HEK293T (cell line): ENCODE results near the gene SNX8.

Experiments
- CTCF ChIA-PET: fragments of 350-600 bp; formaldehyde crosslinking; extraction: SDS; loops from one replicate; lab custom pipeline; 2021; ENCODE audit warnings: antibody characterized with exemption, inconsistent platforms; lab: Yijun Ruan, JAX
- POLR2A ChIA-PET: fragments of 350-600 bp; formaldehyde crosslinking; extraction: SDS; loops from one replicate; lab custom pipeline; 2020; ENCODE audit warnings: antibody characterized with exemption, inconsistent platforms; lab: Yijun Ruan, JAX
- DNase-seq: peaks from one replicate; pipeline ENCODE4 v3.0.0; 2012; ENCODE audit warnings: mixed read lengths; ENCODE audit errors: extremely low spot score
- ARNT ChIP-seq: fragments of 450-650 bp; IDR thresholded peaks from 2 replicates; pipeline ENCODE4 v1.6.1; 2017; ENCODE audit warnings: mild to moderate bottlenecking
- BHLHE40 ChIP-seq: fragments of 450-650 bp; IDR thresholded peaks from 2 replicates; pipeline ENCODE4 v1.6.1; 2016; ENCODE audit warnings: mild to moderate bottlenecking, moderate library complexity, borderline replicate concordance
- CTBP1 ChIP-seq: fragments of 450-650 bp; IDR thresholded peaks from 2 replicates; pipeline ENCODE4 v1.6.1; 2016; ENCODE audit warnings: borderline replicate concordance
- ELF4 ChIP-seq: fragments of 450-650 bp; IDR thresholded peaks from 2 replicates; pipeline ENCODE4 v1.6.1; 2017; ENCODE audit warnings: antibody characterized with exemption
- FOXA1 ChIP-seq: fragments of 450-650 bp; IDR thresholded peaks from 2 replicates; pipeline ENCODE4 v1.6.1; 2016; ENCODE audit warnings: mild to moderate bottlenecking
- FOXK2 ChIP-seq: fragments of 450-650 bp; IDR thresholded peaks from 2 replicates; pipeline ENCODE4 v1.6.1; 2016; ENCODE audit warnings: mild to moderate bottlenecking
- FOXM1 ChIP-seq: fragments of 450-650 bp; IDR thresholded peaks from 2 replicates; pipeline ENCODE4 v1.6.1; 2017; ENCODE audit warnings: mild to moderate bottlenecking, borderline replicate concordance
- HDGF ChIP-seq: fragments of 450-650 bp; IDR thresholded peaks from 2 replicates; pipeline ENCODE4 v1.6.1; 2017; ENCODE audit warnings: antibody characterized with exemption, borderline replicate concordance
- L3MBTL2 ChIP-seq: fragments of 450-650 bp; conservative IDR thresholded peaks from 2 replicates; pipeline ENCODE4 v1.6.1; 2016; ENCODE audit warnings: mild to moderate bottlenecking
- LEF1 ChIP-seq: fragments of 450-650 bp; IDR thresholded peaks from 2 replicates; pipeline ENCODE4 v1.6.1; 2017; ENCODE audit warnings: mild to moderate bottlenecking, borderline replicate concordance
- NFRKB ChIP-seq: fragments of 450-650 bp; IDR thresholded peaks from 2 replicates; pipeline ENCODE4 v1.6.1; 2016; ENCODE audit warnings: mild to moderate bottlenecking, moderate library complexity
- SP1 ChIP-seq: fragments of 450-650 bp; IDR thresholded peaks from 2 replicates; pipeline ENCODE4 v1.6.1; 2017
- SUZ12 ChIP-seq: fragments of 450-650 bp; IDR thresholded peaks from 2 replicates; pipeline ENCODE4 v1.6.1; 2016; ENCODE audit warnings: mild to moderate bottlenecking
- TARDBP ChIP-seq: fragments of 450-650 bp; IDR thresholded peaks from 2 replicates; pipeline ENCODE4 v1.6.1; 2016
- ZNF384 ChIP-seq: fragments of 450-650 bp; IDR thresholded peaks from 2 replicates; pipeline ENCODE4 v1.6.1; 2016
- TF ChIP-seq, protein P1 (sequence below): fragments of 450-650 bp; IDR thresholded peaks from 2 replicates; pipeline ENCODE4 v1.6.1; 2016

SNX8 gene

DNA sequence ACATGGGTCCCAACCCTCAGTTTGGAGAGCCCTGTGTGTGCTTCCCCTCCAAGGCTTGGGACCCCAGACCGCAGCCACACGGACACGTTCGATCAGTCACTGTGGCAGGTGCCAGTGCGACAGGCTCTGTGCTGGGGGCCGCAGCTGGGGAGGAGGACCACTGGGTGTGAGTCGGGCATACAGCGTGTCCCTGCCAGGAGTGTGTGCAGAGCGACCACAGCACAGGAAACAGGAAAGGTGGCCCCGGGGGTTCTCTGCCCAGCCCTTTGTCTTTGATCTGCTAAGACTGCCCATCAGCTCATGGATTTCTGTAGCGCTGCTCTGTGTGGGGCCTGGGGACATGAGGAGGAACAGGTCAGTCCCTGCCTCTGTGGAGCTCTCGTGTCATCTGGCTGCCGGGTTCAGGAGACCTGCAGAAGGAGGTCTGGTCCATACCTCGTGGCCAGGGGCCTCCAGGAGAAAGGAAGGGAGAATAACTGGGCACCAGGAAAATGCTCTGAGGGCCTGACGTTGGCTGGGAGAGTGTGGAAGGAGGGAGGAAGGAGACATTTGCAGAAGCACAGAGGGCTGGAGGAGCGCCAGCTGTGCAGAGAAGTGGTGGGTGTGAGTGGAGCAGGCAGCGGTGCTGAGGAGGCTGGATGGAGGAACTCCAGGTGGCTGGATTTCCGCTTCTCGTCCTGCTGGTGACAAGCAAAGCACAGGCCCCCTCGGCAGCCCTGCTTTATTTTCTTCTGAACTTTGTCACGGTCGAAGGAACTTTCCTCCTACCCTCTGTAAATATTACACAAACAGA is 68.2 kb downstream of the SNX8 start:
- DNase-seq: no peak
- POLR2A ChIA-PET: no interaction called here
- CTCF ChIA-PET: no interaction called here
- TF ChIP-seq SP1 (no peak), ZNF384 (no peak), NFRKB (no peak), FOXA1 (no peak), LEF1 (no peak), BHLHE40 (no peak), FOXK2 (no peak), ARNT (no peak), HDGF (no peak), FOXM1 (no peak), CTBP1 (no peak), L3MBTL2 (no peak), ELF4 (no peak), TARDBP (no peak), SUZ12 (no peak)
- TF ChIP-seq, protein P1, sequence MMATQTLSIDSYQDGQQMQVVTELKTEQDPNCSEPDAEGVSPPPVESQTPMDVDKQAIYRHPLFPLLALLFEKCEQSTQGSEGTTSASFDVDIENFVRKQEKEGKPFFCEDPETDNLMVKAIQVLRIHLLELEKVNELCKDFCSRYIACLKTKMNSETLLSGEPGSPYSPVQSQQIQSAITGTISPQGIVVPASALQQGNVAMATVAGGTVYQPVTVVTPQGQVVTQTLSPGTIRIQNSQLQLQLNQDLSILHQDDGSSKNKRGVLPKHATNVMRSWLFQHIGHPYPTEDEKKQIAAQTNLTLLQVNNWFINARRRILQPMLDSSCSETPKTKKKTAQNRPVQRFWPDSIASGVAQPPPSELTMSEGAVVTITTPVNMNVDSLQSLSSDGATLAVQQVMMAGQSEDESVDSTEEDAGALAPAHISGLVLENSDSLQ: no peak

DNA sequence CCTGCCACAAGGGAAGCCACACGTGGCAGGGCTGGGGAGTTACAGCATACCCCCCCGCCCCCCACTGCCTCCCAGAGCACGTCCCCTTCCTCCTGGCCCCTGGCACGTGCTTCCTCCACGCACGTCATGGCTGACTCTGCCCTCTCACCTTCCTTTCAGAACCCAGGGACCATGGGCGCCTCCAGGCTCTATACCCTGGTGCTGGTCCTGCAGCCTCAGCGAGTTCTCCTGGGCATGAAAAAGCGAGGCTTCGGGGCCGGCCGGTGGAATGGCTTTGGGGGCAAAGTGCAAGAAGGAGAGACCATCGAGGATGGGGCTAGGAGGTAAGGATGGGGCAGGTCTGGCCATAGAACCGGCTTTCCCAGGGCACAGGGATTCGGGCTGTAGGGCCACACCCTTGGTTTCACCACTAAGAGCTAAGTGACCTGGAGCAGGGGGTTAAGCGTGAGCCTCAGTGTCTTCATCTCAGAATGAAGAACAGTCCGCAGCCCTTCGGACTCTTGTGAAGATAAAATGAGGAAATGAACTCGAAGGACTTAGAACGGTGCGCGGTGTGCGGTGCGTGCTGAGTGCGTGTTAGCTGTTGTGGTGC is 69.7 kb downstream of the SNX8 start:
- ChIA-PET POLR2A (interaction anchor here (0.7 to 1.0 kb wide), 2 partner anchors 8 to 107 kb away, joined by 3 read pairs; no protein-coding TSS in a partner anchor), CTCF (interaction anchor here (0.6 to 1.0 kb wide), 2 partner anchors 104 to 653 kb away, joined by 3 read pairs; no protein-coding TSS in a partner anchor)
- no peak for DNase-seq
- TF ChIP-seq LEF1 (no peak), ZNF384 (no peak), BHLHE40 (no peak), FOXA1 (no peak), FOXM1 (no peak), NFRKB (no peak), SP1 (no peak), ARNT (no peak), ELF4 (no peak), TARDBP (no peak), HDGF (no peak), L3MBTL2 (no peak), FOXK2 (no peak), CTBP1 (no peak), SUZ12 (no peak)
- TF ChIP-seq, protein P1: no peak

DNA sequence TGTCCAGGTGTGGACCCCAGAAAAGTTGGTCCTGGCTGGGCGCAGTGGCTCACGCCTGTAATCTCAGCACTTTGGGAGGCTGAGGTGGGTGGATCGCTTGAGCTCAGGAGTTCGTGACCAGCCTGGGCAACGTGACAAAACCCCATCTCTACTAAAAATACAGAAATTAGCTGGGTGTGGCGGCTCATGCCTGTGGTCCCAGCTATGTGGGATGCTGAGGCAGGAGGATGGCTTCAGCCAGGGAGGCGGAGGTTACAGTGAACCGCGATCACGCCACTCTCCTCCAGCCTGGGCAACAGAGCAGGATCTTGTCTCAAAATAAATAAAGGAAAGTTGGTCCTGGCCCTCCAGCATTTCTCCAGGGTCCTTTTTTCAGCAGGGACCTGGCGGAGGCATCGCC is 70.8 kb downstream of the SNX8 start:
- no peak for TF ChIP-seq NFRKB
- ChIA-PET POLR2A (interaction anchor here (2.9 kb wide), 1 partner anchor 11 kb away, joined by 20 read pairs; the partner anchor contains the start of gene MAD1L1), CTCF (no interaction called here)
- DNase-seq: no peak

DNA sequence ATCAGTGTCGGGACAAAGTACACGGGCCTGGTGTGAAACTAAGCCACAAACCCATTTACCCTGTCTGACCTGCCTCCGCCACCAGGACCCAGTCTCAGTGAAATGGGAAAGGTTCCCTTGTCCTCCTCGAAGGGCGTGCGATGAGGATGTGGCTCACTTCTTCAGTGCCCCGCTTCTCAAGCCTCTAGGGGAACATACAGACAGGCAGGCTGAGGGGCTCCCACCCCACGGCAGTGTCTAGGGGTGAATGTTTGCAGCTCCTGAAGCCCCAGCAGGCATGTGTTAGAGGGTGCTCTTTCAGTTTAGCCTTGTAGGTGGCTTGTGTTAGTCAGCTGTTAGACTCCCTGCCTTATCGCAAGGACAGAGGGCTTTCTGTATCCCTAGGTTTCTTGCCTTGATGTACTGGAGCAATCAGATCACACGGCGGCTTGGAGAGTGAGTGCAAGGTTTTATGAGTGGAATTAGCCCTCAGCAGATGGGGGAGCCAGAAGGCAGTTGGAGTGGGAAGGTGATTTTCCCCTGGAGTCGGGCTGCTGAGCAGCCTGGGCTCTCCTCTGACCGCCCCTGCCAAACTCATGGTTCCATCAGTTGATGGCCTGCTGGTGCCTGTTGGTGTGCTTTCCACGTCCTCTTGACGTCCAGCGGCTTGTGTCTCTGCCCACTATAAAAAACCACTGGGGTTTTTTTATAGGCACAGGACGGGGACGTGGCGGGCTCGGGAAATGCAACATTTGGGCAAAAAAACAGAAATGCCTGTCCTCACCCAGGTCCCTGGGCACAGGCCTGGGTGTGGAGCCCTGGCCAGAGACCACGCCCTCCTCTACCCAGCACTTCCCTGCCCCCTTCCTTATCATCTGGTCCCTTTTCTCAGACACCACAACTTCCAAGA is 71.5 kb downstream of the SNX8 start:
- no peak for TF ChIP-seq HDGF
- TF ChIP-seq ZNF384: no peak
- no peak for TF ChIP-seq BHLHE40
- no peak for TF ChIP-seq SP1
- ChIA-PET CTCF (no interaction called here), POLR2A (interaction anchor here (0.9 to 2.9 kb wide), 11 partner anchors 7 to 117 kb away, joined by 3 to 20 read pairs (median 3); partner anchors contain the start of genes EIF3B and MAD1L1)
- DNase-seq: no peak

DNA sequence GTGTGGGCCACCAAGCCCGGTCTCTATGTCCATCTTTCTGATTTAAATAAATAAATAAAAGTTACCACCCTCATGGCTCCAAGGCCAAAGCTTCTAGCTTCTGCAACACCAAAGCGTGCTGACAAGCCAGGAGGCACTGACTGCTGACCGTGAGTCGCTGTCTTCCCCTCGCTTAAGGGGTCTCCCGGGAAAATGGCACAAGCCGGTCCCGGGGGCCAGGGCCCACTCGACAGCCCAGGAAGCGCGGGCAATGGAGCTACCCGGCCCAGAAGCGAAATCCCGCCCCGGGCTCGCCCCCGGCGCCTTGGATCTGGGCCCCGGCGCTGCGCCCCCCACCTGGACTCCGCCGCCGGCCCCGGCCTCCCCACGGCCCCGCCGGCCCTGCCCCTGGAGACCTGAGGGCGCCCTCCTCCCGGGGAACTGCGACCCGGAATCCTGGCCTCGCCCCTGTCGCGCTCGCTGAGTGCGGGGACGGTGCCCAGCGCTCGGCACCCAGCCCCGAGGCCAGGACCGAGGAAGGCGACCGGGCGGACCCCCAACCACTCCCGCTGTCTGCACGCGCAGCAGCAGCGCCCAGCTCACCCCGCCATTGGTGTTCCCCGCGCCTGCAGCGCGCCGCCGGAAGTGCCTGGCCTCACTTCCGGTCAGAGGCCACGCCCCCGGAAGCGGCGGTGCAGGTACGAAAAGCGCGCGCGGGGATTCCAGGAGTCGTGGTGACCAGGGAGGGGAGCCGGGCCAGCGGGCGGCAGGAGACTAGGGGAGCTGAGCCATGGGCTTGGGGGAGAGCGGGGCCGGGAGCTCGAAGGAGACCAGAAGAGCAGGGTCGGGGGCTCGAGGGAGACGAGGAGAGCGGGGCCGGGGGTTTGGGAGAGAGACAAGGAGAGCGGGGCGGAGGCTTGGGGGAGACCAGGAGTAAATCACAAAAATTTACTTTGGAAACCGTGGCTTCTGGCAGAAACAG is 72.4 kb downstream of the SNX8 start, which contains the start of the genes MRM2 and NUDT1:
TSS of gene MRM2 (minus strand) at position 626 of the 961 bp plus-strand sequence. CDS start at position 590, 36 bp downstream.
TSS of gene NUDT1 (plus strand) at position 647 of the 961 bp plus-strand sequence. CDS start 2,349 bp downstream, outside the sequence.
- CTCF ChIA-PET: no interaction called here
- TF ChIP-seq L3MBTL2: peak; percentile 84
- peak; percentile 68 for TF ChIP-seq ELF4
- TF ChIP-seq, protein P1: no peak
- POLR2A ChIA-PET: interaction anchor here (0.9 to 2.9 kb wide), 12 partner anchors 8 to 118 kb away, joined by 3 to 20 read pairs (median 4); partner anchors contain the start of genes EIF3B and MAD1L1
- DNase-seq: peak; percentile 91
